ENCODE data around the gene IGF2BP2.

- TF ChIP-seq CTCF (IDR thresholded peaks at IDR 0.05; ENCODE audit: insufficient read depth, low read length) (no peak), POLR2AphosphoS5 (IDR thresholded peaks at IDR 0.05; ENCODE audit: low read depth) (no peak)
Observed at GRCh38 chr3:185857208-185857607, 32.4 kb upstream of the IGF2BP2 start.

Data from HL-60 (cell line).